GM19324 (cell line): Measurements from ENCODE around the gene CACNA1D.

Source experiments
- ATAC-seq: cut with Tn5 transposase; IDR thresholded peaks from one replicate; pipeline ENCODE4 v1.9.1; 2021; ENCODE audit warnings: mild to moderate bottlenecking, moderate library complexity; ENCODE audit not compliant: unreplicated experiment, low FRiP score

CACNA1D gene

DNA sequence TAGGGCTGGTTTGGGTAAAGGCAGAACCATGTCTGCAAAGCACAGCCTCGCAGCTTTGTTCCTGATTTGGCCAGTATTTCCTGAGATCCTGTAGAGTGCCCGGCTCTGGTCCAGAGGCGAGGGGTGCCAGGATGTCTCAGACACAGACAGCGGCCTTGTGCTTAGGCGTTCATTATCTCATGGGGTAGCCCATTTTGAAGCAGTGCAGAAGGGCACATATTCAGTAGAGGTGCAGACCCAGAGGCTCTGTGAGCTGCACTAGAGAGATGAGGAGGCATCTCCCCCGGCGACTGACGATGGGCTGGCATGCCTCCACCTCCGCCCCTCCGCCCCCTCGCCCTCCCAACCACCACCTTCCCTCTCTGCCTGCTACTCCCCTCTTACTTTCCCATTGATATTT, 181.5 kb downstream of the CACNA1D start:
- no peak for ATAC-seq

DNA sequence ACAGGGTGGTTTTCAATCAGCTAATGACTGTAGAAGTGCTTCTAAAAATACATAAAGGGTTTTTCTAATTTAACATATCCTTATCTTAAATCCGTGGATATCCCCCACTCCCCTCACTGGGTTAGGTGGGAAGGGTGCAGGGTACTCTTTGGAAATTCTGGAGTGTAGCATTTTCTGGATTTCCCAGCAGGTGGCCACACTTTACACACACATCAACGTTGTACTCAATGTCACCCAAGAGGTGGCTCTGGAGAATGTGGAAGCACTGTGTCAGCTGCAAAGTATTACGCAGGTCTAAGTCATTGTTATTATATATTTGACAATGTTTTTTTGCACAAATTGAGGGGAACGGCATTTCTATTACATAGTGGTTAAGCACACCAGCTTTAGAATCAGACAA, 183.0 kb downstream of the CACNA1D start:
- no peak for ATAC-seq

DNA sequence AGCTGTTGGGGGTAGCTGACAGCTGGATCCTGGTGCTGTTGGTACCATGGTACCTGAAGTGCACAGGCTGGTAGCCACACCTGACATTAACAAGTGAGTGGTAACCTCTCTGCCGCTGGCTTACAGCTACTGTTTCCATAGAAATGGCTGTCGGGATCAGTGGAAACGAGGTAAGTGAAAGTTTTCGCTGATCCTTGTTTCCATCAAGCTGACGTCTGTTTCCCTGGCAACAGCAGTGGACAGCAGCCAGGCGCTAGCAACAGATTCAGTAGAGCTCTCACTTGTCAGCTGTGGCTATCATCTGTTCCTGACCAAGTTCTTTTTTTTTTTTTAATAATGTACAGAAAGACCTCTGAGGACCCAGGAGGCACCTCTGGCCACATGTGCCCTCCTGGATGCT, 185.6 kb downstream of the CACNA1D start:
- no peak for ATAC-seq

DNA sequence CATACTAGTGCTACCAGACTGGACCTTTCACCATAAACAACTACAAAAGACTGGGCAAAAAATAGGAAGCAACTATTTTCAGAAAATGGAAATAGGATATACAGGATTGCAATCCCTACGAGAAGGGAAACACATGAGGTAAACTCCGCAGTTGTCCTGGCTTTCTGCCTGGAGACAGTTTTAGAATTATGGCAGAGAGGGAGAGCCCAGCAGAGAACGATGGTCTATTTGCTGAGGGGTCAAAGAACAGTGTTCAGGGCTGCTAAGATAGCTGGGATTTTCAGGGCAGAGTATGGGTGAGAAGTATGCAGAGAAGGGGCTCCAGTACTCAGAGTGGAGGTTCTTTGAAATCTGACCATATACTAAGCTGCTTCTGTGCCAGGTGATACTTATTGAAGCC, 188.4 kb downstream of the CACNA1D start:
- ATAC-seq: no peak

DNA sequence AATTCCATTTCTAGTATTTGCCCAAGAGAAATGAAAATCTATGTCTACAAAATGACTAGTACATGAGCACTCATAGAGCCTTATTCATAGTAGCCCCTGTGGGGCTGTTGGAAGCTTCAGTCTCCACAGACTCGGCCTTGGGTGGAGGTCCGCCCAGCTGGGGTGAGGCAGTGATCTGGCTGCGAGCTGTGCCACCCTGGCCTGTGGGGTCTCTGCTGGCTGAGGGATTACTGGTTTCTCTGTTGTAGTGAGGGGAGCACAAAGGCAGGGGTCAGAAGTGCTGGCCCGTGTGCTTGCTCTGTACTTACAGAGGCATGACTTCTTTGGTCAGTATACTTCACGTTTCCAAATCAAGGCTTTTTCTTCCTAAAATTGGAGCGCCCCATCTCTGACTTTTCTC, 193.7 kb downstream of the CACNA1D start:
- no peak for ATAC-seq

DNA sequence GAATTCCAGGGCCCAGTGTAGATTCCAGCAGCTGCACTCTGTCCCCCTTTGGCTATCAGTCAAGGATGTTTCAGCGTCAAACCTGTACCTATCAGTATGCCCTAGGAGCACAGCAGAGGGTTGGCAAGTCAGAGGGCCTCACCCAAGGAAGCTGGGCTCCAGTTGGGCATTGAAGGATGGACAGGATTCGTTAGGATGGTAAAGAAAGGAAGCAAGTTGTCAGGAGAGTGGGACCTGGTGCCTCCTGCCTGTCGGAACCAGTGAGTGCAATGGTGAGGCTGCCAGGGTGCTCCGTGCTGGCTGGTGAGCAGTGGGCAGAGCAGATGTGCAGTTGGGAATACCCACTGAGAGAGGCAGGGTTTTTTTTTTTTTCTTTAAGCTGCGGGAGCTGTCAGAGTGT, 194.6 kb downstream of the CACNA1D start:
- no peak for ATAC-seq

DNA sequence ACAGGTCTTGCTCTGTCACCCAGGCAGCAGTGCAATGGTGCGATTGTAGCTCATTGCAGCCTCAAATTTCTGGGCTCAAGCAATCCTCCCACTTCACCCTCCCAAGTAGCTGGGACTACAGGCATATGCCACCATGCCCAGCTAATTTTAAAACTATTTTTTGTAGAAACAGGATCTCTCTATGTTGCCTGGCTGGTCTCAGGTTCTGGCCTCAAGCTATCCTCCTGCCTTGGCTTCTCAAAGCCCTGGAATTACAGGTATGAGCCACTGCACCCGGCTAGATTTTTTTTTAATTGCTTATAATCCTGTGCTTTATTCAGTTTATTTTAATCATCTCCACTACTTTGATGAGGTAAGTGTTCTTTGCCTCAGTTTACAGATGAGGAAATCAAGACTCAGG, 195.3 kb downstream of the CACNA1D start:
- no peak for ATAC-seq

DNA sequence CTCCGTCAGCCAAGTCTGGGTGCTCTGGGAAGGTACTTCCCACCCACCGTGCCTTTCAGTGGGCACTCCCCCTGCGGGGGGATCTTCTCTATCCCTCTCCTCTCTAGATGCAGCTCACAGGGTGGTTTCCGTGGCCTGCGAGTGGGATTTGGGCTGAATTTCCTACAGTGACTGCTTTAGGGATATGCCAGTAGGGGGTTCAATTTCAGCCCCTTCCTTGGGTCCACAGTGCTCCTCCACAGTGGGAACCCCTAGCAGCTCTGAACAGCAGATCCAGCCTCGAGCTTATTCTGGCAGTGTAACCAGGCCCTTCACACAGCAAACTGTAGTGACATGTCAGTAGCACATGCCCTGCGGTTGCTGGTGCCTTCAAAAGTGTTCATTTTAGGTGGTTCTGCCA, 196.1 kb downstream of the CACNA1D start:
- ATAC-seq: no peak

DNA sequence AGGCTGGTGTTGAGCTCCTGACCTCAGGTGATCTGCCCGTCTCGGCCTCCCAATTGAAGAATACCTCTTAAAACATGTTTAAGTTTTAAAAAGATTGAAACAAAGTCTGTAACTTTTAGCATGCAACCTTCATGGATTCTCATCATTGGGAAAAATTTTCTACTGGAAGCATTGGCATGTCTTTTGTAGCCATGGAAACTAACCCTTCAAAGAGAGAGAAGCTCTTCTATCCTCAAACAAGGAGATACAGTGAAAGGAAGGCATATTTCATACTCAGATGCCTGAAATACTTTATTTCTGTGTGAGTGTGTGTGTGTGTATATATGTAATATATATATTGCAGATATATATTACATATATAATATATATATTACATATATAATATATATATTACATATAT, 196.9 kb downstream of the CACNA1D start:
- no peak for ATAC-seq

DNA sequence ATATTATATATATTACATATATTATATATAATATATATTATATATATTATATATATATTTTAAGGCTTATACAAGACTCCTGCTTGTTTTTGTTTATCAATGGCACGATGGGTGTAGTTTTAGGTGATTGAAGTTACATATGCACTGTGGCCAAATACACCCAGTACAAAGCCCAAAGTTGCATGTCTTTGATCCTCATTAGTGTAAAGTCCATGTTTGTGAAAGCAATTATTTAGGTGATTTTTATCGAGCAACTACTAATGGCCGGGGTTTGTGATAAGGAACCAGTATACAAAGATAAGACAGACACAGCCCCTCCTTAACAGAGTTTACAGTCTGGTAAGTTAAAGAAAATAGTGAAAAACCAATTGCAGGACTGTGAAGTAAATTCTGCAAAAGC, 197.5 kb downstream of the CACNA1D start:
- ATAC-seq: no peak

DNA sequence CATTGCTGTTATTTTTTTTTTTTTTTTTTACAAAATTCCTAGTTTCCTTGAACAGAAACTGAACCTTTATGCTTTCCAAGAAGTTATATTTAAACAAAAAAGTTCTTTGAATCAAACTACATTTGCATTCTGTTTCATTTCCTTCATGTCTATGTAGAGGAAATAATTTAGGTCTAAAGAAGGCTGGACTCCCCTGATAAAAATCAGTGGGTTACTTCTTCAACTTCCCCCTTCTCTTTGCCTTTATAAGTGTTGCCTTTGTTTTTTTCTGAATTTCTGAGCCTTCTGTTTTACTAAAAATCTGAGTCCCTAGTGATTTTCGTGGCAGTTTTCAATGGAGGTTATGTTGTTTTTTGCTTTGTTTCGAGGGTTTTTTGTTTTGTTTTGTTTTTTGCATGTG, 199.0 kb downstream of the CACNA1D start:
- ATAC-seq: no peak

DNA sequence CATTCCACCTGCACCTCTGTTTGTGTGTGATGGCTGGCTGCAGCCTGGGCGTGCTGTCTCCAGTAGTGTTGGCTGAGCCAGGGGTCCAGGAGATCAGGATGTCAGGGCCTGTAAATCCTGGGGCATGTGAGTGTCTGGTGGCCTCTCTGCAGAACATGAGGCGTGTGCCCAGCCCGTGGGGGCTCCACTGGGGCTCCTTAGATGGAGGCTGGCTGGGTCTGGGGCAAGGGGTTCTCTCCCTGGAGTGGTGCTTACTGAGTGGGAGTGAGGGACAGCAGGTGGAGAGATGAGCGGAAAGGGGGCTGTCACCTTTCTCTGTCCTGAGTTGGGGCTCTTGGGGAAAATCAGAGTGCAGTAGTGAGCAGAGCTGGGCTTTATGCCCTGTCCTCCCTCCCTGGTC, 199.6 kb downstream of the CACNA1D start:
- ATAC-seq: no peak

DNA sequence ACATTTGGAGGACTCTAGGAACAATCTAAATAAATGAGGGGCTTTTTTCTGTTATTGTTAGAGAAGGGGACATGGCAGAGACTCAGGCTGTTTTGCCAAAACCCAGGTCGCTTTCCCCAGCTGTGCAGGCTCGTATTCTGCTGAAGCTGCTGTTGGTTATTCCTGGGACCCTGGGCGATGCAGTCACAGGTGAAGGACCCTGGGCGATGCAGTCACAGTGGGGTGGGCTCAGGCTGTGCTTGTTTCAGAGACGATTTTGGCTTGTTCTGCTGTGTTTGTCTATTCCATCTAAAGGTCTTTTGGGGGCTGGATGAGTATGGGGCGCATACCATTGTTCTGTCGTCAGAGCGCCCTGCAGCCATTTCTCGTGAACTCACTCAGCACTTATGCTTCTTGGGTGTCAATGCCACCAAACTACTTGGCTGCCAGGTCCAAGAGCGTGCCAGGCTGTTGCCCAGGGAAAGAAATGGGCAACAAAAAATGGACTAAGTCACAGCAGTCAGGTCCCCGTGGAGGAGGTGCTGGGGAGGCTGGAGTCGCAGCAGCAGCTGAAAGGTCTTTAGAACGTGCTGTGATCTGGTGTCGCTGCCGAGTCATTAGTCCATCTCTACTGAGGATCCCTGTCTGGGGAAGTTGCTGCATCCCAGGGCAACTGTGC, 200.4 kb downstream of the CACNA1D start:
- no peak for ATAC-seq

DNA sequence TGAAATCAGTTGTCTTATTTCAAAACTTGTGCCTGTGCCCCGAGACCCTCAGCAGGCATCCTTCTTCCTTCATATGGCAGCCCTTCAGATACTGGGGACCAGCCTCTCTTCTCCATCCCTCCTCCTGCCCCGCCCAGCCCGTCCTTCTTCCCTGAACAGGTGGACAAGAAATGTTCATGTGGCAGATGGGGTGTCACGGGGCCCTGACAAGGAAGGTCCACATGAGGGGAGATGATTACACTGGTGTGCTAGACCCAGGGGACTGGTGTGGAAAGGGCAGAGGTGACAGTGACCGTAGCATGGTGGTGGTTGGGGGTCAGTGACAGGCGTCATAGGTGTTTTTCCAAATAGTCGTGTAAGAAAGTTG, 200.9 kb downstream of the CACNA1D start:
- no peak for ATAC-seq

DNA sequence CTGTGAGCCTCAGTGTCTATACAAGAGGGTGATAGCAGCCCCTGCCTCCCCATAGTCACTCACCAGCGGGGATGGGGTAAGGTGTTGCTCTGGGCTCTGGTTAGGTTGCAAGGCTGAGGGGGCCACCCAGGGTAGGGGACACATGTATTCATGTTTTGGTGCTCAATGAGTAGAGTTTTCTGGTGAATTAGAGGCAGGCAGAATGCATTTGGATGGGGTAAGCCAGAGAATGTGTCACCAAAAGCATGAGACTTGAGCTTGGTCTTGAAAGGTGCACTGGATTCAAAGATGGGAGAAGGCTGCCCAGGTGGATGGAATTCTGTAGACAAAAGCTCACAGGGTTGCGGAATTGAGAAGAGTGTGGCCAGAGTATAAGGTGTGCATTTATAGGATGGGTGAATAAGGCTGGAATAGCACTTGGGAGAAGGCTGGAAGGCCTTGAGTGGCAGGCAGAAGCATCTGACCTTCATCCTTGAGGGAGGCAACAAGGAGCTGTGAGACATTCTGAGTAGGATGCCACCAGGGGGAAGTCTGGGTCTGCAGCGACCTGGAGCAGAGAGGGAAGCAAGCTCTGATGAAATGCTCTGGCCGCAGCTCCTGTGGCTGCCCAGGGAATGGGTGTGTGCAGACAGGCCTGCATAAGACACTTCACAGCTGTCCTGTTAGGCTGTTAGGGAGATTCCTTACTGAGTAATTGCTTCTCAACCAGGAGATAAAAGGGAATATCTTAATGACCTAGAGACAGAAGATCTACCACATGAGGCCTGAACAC, 202.2 kb downstream of the CACNA1D start:
- no peak for ATAC-seq

DNA sequence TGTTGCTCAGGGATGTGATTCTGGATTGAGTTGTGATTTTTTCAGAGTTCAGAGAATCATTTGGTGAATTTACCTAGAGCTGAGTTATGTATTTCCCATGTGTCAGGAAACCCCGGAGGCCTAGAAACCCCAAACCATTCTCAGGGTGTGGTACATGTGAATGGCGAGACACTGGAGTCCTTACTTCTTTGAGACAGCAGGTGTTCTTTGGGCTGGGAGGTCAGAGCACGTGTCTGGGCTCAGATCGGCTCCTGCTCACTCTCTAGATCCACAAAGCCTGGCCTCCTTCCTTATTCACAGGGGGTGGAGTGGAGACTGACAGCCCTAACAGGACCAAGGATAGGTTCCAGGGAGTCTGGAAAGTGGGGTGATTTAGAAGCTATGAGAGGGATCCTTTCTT, 206.0 kb downstream of the CACNA1D start:
- ATAC-seq: no peak

DNA sequence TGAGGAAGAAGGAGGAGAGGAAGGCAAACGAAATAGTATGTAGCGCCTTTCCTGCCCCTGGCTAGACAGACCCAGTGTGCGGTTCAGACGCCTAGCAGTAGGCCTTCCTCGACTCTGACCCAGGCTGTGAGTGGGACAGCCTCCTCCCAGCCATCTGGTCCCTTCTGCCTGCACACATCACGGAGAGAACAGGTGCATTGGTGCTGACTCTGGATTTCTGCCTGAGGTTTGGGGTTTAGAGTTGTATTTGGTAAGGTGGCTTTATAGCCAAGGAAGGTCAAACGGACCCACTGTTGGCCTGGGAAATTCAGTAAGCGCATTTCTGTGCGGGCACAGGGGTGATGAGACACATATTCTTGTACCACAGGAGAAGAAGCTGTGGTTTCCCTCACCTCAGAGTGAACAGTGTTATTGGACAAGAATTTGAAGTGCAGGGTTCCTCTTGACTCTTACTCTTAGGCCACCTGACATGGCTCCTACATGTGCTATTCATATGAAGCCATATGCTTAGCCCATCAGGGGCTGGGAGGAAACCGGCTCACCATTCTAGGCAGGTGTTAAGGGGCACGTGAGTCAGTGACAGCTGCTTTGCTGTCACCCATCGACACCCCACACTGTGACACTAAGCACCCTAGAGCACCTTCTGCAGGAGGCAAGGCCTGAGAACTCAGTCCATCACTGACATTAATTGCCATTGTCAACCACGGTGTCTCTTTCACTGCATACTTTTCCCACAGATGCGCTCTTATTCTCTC, 208.5 kb downstream of the CACNA1D start:
- no peak for ATAC-seq

DNA sequence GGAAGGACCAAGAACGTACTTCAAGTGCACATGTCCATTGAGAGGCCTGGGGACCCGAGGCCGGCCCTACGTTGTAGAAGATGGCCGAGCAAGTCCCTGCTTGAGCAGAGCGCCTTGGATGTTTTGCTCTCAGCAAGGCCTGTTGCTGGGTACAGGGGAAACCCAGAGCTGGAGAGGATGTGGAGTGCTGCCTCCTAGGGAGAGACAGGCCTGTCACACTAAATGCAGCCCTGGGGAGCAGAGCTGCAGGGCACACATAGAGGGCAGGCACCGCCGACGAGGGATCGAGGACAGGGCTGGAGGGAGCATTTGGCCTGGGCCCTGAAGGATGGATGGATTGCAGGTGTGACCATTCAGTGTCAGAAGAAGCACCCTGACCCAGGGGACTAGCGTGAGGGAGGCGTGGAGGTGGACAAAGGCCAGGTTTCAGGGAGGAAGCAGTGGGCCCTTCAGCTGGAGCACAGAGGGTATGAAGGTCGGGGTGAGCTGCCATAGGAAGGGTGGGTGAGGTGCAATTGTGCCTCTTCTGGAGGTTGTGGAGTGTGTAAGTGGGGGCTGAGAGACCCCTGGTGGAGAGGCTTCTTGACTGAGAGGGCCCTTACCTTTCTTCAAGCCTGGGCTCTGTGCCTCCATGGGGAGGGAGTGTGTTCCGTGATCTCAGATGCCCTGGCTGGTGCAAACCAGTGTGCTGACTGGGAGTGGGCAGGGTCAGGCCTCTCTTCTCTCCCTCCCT, 209.4 kb downstream of the CACNA1D start:
- ATAC-seq: no peak

DNA sequence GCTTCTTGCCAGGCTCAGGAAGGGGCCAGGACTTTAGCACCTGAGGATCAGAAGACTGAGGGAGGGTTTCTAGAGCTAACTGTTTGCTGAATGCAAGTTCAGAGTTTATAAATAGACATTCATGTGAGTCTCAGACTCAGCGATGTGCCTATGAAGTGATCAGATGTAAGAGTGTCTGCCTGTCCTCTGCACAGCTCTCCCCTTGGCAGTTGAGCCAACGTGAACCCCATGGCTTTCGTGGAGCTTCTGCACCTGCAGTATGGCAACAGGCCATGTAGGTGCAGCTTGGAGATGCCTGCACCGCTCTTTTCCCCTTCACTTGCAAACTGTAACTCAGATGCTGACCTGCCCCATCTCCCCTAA, 209.9 kb downstream of the CACNA1D start:
- ATAC-seq: no peak

DNA sequence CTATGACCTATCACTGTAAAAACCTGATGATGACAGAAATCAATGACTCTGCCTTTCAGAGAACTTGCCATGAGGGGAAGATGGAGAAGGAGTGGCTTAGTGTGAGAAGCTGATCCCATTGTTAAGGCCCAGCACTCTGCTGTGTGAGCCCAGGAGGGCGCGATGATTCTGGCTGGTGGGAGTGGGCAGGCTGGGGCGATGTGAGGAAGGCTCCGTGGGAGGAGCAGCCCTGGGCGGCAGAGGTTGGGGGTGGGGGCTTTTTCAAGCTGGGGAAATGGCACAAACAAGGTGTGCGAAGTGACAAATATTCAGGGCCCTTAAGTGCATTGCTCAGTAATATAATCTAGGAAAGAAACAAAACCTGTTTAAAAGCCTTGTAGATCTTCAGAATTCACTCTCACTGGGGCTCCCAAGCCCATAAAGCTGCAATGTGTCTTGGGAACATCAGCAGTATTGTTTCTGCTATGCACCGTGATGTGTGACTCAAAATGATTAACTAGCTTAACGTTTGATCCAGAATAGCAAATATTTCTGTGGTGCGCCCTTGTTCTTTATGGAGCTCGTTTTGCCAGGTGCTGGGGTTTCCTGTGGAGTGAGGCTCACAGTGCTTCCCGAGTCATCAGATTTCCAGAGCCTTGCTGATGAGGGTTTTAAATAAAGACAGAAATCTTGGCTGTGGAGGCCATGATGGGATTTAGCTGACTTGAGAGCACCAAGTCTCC, 210.8 kb downstream of the CACNA1D start:
- no peak for ATAC-seq

DNA sequence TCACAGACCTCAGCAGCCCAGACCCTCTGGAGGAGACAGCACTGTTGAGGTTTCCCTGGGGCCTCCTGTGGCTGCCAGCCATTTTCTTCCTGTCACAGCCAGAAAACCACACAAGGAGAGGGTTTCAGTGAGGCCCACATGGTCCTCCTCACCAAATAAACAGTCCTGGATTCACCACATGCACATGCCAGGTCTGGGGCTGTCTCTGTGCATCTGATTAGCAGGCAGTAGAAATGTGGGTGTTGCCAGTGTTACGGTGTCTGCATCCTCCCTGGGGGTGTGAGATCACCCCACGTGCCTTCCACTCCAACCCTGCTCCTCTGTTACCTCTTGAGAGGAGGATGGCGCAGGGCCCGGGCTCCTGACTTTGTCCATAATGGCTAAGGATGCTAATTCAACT, 211.4 kb downstream of the CACNA1D start:
- no peak for ATAC-seq
